ENCODE results near the gene COL16A1.

COL16A1 gene

GRCh38 chr1:31681415-31681814 is 22.4 kb downstream of the COL16A1 start:
- DNase-seq = no peak

DNA sequence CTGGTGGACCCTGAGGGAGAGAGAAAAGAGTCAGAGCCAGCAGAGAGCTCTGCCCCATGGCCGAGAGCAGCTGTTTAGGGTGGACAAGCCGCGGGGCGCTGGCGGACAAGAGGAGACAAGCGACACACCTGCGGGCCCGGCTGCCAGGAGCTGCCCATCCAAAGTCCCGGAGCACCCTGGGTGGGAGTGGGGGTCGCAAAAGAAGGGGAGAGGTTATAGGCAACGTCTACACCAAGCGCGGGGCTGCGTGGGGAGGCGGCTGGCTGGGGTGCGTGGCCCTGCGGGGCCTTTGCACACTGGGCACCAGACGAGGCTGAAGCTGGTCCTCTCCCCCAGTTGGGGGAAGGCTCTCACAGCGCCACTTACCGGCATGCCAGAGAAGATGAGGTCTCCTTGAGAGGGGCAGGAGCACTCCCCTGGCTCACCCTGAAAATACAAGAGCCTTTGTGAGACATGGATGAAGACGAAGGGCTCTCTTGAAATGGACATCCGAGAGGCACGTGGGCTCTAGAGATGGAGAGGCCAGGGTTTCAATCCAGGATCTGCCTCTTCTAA is 24.1 kb downstream of the COL16A1 start:
- DNase-seq = no peak

GRCh38 chr1:31679091-31679490 is 24.7 kb downstream of the COL16A1 start:
- no peak for DNase-seq

DNA sequence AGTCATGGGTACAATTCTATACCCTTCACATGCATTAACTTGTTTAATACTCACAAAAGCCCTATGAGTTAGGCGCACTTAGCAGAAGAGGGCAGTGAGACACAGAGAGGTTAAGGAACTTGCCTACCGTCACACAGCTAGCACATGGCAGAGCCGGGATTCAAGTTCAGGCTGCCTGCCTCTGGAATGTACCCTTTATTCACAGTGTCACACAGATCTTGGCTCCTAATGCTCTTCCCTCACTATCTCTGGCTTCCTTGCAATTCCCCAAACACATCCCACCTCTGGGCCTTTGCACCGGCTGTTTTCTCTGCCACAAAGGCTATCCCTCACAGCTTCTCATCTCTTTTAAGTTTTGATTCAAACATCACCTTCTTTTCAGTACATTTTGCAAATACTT is 25.1 kb downstream of the COL16A1 start:
- no peak for DNase-seq

DNA sequence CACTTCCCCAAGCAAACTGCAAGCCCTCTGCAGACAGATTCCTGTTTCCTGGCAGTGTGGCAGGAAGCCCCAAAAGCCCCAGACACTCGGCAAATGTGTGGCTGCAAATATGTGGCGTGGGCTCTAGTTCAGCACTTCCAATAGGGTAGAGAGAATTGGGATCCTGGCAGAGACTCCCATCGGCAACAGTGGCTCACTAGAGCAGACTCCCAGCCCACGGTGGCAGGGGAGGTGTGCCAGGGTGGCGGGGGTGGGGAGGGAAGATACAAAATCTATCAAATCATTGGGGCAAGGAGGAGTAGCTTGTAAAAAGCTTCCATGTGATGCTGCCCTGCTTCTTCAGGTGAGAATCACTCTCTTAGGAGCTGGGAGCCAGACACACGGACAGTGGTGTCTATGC is 25.9 kb downstream of the COL16A1 start:
- no peak for DNase-seq

DNA sequence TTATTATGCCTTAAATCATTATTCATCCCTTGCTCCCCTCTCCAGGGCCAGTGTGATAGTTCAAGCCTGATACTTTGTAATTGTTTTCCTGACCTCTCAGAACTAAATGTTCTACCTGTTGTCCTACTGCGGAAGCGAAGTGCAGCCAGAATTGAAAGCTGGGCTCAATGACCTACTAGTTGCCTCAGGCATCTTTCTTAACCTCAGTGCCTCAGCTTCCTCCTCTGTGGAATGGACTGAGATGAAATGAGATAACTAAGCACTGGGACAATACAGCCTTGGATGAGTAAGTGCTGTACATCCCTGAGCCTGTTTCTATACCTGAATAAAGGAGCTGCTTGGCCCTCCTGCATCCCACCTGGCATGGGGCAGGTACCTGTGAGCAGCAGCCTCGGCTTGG is 26.4 kb downstream of the COL16A1 start:
- no peak for DNase-seq

- no peak for DNase-seq
Observed at GRCh38 chr1:31675756-31676155, 28.1 kb downstream of the COL16A1 start.

DNA sequence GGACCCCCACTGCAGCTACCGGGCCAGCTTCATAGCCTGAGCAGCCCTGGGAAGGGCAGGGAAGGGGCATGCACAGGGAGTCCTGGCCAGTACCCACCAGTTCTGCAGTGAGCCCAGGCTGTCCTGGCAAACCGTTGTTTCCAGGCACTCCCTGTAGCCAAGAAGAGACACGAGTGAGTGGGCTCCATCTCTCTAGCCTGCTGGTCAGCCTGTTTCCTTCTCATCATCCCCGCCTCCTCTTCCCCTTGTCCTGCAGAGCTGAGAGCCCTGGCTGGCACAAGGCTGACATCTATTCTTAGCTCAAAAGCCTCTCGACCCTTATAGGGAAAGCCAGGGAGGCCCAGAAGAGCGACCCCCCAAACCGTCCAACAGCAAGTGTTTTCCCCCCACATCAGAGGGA is 28.7 kb downstream of the COL16A1 start:
- DNase-seq = no peak

GRCh38 chr1:31674626-31675025 is 29.2 kb downstream of the COL16A1 start:
- DNase-seq = peak; percentile 49

DNA sequence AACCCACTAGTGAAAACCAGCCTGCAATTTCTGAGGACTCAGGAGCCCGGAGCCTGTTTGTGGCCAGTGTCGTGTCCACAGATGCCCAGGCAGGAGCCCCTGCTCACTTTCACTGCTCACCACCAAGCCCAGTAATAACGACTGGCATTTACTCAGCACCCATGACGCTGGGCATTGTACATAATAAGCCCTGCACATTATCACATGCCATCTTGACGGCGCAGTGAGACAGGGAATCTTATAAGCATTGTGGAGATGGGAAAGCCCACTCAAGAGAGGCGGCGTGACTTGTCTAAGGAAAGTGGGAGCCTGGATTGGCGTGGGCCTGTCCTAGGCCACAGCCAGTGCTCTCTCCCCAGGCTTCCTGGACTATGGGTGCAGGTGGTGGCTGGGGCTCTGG is 30.4 kb downstream of the COL16A1 start:
- no peak for DNase-seq

DNA sequence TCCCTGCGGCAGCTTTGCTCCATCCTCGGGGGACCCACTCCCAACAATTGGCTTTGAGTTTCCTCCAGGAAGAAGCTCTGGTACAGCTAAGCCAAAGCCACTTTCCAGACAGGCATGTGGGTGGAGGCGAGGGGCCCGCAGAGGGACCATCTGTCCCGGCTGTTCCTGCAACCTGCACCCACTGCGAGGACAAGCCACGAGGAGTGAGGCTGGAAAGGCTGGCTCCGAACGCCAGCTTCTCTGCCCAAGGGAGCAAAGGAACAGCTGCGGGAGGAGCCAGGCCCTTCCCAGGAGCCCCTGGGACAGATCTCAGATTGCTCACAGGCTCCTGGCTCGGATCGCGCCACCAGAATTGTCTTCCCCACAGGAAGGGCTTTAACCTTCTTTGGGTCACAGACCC is 30.8 kb downstream of the COL16A1 start:
- DNase-seq = no peak

- DNase-seq = no peak
Observed at GRCh38 chr1:31671561-31672201, 32.1 kb downstream of the COL16A1 start.

DNA sequence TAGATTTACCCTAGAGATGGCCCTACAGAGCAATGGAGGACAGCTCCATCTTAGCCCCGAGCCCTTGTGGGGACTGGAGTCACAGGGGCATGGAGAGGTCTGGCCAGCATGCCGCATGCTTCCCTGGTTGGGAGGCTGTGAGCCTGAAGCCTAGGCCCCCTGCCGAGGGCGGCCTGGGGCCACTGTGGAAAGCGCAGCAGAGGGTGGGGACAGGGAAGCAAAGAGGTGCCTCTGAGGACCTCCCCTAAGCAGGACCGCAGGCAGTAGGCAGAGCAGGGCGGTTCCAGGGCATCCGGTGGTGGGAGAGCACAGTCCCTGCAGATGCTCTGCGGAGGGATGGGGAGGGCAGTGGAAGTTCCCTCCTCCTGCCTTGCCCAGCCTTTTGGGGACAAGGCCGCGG is 32.7 kb downstream of the COL16A1 start:
- DNase-seq = no peak

GRCh38 chr1:31670593-31670964 is 33.2 kb downstream of the COL16A1 start:
- no peak for DNase-seq

DNA sequence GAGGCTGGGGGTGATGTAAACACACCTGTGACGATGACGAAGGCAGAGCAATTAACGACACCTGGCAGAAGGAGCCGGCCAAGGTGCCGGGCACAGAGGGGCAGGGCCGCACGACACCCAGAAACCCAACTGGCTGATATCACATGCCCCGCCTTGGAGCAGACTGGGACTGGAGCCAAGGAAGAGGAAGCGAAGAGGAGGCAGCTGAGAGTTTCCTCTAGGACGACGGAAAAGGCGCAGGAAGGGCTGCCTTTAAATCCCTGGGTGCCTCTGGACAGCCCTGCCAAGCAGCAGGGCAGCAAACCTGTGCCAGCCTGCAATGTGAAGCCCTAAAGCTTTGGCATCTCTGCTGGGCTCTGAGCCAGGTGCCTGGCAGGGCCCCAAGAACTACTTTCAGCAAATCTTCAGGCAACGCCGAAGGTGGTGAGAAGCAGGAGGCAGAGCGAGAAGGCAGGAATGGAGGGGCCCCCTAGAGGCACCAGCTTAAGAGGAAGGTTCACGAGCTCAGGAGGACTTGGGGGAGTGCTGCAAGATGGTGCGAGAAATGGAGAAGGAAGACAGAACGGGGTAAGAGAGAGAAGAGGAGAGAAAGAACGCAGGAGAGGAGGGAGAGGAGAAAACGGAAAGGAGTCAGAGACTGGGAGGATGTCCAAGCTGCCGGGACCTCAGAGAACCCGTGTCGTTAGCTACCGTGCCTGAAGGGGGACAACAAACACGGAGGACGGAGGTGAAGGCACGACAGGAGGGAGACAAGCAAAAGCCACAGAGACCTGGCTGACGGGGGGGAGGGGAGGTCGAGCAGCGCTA is 33.8 kb downstream of the COL16A1 start:
- peak; percentile 100 for DNase-seq

DNA sequence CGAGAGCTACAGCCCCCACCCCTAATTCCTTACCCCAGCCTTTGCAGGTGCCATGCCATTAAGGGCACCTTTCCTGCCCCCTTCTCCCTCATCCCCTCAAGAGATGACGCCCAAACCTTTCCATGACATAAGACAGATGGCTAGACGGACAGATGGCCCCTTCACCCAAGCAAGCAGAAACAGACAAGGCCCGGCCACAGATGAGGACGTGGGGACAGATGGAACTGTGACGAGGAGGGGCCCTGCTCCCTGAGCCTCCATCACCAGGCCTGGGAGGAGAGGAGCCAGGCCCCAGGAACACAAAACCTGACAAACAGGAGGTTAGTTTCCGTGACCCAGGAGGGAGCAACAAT is 34.4 kb downstream of the COL16A1 start:
- no peak for DNase-seq

- no peak for DNase-seq
Observed at GRCh38 chr1:31668303-31668883, 35.4 kb downstream of the COL16A1 start.

DNA sequence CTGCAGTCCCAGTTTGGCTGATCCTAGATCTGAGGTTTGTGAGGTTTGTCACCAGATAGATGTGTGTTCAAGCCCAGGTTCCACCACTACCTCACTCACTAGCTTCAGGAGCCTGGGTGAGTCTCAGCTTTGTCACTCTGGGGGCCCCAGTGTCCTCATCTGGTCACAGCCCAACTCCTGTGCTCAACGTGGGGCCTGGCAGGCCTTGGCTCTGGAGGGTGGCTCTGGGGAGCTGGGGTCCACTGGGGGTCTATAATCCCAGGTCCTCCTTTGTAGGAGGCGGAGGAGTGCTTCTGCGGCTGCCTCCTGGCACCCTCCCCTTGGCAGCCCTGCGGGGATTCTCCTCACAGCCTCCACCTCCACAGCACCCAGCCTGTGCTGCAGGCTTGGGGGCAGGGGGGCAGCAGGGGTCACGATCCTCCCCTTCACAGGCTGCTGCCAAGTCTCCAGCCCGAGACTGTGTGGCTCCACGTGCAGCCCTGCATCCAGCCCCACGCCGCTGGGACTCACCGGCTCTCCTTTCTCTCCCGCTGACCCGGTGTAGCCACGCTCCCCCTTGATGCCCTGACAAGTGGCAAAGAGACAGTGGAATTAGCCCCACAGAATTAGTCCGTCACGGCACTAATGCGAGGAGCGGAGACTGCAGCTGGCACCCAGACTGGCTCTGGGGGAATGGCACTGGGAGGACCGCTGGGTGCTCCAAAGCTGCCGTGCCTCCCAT is 36.6 kb downstream of the COL16A1 start:
- no peak for DNase-seq

- no peak for DNase-seq
Observed at GRCh38 chr1:31666263-31666963, 37.4 kb downstream of the COL16A1 start.

GRCh38 chr1:31665234-31665878 is 38.5 kb downstream of the COL16A1 start:
- no peak for DNase-seq

DNA sequence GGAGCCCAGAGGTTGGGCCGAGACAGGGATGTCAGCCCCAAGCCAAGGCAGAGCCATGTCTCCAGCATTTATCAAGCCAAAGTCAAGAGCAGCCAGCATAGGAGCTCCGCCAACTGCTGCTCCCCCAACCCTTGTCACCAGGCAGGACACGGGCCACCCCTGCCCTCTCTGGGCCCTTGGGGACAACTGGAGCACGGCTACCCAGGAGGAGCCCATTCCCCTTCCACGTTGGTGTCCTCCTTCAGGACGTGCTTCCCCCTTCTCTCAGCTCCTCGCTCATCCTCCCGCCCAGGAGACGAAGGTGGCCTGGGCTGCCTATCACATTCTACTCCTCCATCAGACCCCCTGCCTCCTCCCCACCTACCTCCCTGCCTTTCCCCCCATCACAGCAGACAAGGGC is 39.3 kb downstream of the COL16A1 start:
- DNase-seq = no peak
